Activated T-helper 1 cell treated with Interleukin-2 at 50 U/mL for 16 hours (primary cell): Measurements from ENCODE around the gene IL18RAP.

Experiments used
- DNase-seq: peaks from one replicate; pipeline ENCODE4 v3.0.0-alpha.2; 2020; ENCODE audit warnings: low read depth

Gene IL18RAP

GRCh38 chr2:102422910-102423309, at the start of gene IL18RAP:
Gene IL18RAP (plus strand): TSS chr2:102423160. CDS start chr2:102423278, 118 bp downstream.
- no peak for DNase-seq

- DNase-seq, result no peak
Measured at GRCh38 chr2:102376052-102376591, 46.8 kb upstream of the IL18RAP start.

GRCh38 chr2:102383722-102384121, 39.2 kb upstream of the IL18RAP start:
- DNase-seq, result no peak

GRCh38 chr2:102385522-102385921, 37.4 kb upstream of the IL18RAP start:
- no peak for DNase-seq

- no peak for DNase-seq
Measured at GRCh38 chr2:102386004-102386403, 37.0 kb upstream of the IL18RAP start.

GRCh38 chr2:102386867-102387541, 36.0 kb upstream of the IL18RAP start:
- DNase-seq, result no peak

GRCh38 chr2:102387763-102388546, 35.0 kb upstream of the IL18RAP start:
- no peak for DNase-seq

GRCh38 chr2:102391565-102391964, 31.4 kb upstream of the IL18RAP start:
- DNase-seq, result no peak

- DNase-seq, result no peak
Measured at GRCh38 chr2:102392096-102392495, 30.9 kb upstream of the IL18RAP start.

GRCh38 chr2:102392942-102393341, 30.0 kb upstream of the IL18RAP start:
- no peak for DNase-seq

- no peak for DNase-seq
Measured at GRCh38 chr2:102396012-102396411, 26.9 kb upstream of the IL18RAP start.

- no peak for DNase-seq
Measured at GRCh38 chr2:102397209-102397608, 25.8 kb upstream of the IL18RAP start.

- DNase-seq, result no peak
Measured at GRCh38 chr2:102399499-102400141, 23.3 kb upstream of the IL18RAP start.

- no peak for DNase-seq
Measured at GRCh38 chr2:102401456-102401855, 21.5 kb upstream of the IL18RAP start.

GRCh38 chr2:102401865-102402264, 21.1 kb upstream of the IL18RAP start:
- DNase-seq, result no peak

- DNase-seq, result no peak
Measured at GRCh38 chr2:102410952-102411351, 12.0 kb upstream of the IL18RAP start.

GRCh38 chr2:102412199-102412598, 10.8 kb upstream of the IL18RAP start:
- DNase-seq, result no peak

- no peak for DNase-seq
Measured at GRCh38 chr2:102417946-102418345, 5.0 kb upstream of the IL18RAP start.

GRCh38 chr2:102418421-102418961, 4.5 kb upstream of the IL18RAP start:
- no peak for DNase-seq

GRCh38 chr2:102420290-102420689, 2.7 kb upstream of the IL18RAP start:
- DNase-seq, result no peak

GRCh38 chr2:102421890-102422759, 835 bp upstream of the IL18RAP start:
- DNase-seq, result no peak
